Endothelial cell of umbilical vein (primary cell): ENCODE results near the gene FOXP1.

Source experiments
- EZH2 ChIP-seq: IDR thresholded peaks from 2 replicates; pipeline ENCODE4 v1.6.1; 2012; ENCODE audit warnings: borderline replicate concordance, low read depth, mild to moderate bottlenecking, moderate library complexity, low read length, inconsistent platforms; ENCODE audit not compliant: severe bottlenecking
- POLR2A ChIP-seq: IDR thresholded peaks from 2 replicates; pipeline ENCODE4 v1.6.1; 2012; ENCODE audit warnings: low read depth, mild to moderate bottlenecking, control low read depth, low read length
- POLR2AphosphoS5 ChIP-seq: IDR thresholded peaks from 2 replicates; pipeline ENCODE4 v1.6.1; 2012; ENCODE audit warnings: low read depth, mild to moderate bottlenecking, control low read depth, low read length, moderate library complexity; ENCODE audit not compliant: insufficient read depth
- TF ChIP-seq, protein P1 (sequence below): IDR thresholded peaks from 2 replicates; pipeline ENCODE4 v1.6.1; 2011; ENCODE audit not compliant: insufficient read depth, insufficient read length
- TF ChIP-seq, protein P2 (sequence below), 2 donors: IDR thresholded peaks; 1 replicate in 1 of 2; 2 replicates in 1 of 2; pipeline ENCODE4 v1.5.1; 2011; ENCODE audit warnings: low read length in 2 of 2, mild to moderate bottlenecking in 2 of 2, moderate library complexity in 2 of 2, control low read depth in 1 of 2, inconsistent platforms in 1 of 2, low read depth in 1 of 2; ENCODE audit not compliant: insufficient read depth in 1 of 2; ENCODE audit errors: extremely low read depth in 1 of 2

DNA sequence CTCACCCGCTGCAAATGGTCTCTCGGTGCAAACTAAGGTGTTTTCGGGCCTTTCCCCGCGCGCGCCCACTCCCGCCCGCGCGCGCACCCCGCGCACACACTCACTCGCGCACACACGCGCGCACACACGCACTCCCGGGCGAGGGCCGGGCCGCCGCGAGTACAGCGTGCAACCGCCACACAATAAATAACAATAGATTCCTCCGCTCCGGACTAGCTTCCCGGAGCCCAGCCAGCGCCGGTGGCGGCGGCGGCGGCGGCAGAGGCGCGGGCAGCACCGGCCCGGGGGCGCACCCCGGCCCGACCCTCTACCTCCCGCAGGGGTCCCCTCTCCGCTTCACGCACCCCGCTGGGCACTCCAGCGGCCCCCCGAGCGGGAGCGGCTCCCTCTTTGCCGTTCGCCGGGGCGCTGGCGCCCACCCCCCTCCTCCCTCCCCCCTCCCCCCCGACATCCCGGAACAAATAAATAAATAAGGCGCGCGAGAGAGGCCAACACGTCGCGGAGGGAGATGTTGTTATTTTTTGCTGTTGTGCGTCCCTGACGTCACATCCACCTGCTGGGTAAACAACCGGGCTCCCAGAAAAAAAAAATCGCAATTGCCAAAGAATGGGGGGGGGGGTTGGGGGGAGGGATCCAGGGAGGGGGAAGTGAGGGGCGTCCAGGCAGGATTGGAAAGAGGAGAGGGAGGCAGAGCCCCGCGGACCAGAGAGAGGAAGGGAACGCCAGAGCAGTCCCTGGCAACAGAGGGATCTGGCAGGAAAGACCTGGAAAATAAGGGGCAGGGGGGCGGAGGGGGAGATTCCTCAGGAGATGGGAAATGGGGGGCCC is at the start of gene FOXP1:
- TF ChIP-seq, protein P1, sequence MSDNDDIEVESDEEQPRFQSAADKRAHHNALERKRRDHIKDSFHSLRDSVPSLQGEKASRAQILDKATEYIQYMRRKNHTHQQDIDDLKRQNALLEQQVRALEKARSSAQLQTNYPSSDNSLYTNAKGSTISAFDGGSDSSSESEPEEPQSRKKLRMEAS, result no peak
- TF ChIP-seq EZH2 (no peak), POLR2A (no peak), POLR2AphosphoS5 (peak; percentile 50)
- TF ChIP-seq, protein P2, sequence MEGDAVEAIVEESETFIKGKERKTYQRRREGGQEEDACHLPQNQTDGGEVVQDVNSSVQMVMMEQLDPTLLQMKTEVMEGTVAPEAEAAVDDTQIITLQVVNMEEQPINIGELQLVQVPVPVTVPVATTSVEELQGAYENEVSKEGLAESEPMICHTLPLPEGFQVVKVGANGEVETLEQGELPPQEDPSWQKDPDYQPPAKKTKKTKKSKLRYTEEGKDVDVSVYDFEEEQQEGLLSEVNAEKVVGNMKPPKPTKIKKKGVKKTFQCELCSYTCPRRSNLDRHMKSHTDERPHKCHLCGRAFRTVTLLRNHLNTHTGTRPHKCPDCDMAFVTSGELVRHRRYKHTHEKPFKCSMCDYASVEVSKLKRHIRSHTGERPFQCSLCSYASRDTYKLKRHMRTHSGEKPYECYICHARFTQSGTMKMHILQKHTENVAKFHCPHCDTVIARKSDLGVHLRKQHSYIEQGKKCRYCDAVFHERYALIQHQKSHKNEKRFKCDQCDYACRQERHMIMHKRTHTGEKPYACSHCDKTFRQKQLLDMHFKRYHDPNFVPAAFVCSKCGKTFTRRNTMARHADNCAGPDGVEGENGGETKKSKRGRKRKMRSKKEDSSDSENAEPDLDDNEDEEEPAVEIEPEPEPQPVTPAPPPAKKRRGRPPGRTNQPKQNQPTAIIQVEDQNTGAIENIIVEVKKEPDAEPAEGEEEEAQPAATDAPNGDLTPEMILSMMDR (IDR thresholded peaks at IDR 0.05; ENCODE audit: extremely low read depth in 1 of 2, insufficient read depth in 1 of 2, low read depth in 1 of 2, low read length in 2 of 2), result no peak
